M059J (cell line): ENCODE data around the gene PRDM11. TPM values are rescaled to one million over a fixed set of nuclear protein-coding genes. Genes with fewer than 3 reads are reported as not detected.

Experiments
- DNase-seq: peaks from one replicate; pipeline ENCODE4 v3.0.0-alpha.2; 2012; ENCODE audit warnings: low read depth
- total RNA-seq: library from RNA; depleted of rRNA; stranded (reverse); fragments of >200 nt; shearing (Covaris generic); gene quantifications from 2 replicates; pipeline ENCODE4 v1.2.3, GENCODE V29; 2014

The PRDM11 gene
- total RNA-seq, 1 experiment from 2014 or later: 6.1 TPM

GRCh38 chr11:45209000-45209879 lies 62.8 kb downstream of the PRDM11 start:
- DNase-seq: no peak

GRCh38 chr11:45209891-45210699 lies 63.7 kb downstream of the PRDM11 start:
- no peak for DNase-seq

- DNase-seq: no peak
Measured at GRCh38 chr11:45210846-45211245, 64.4 kb downstream of the PRDM11 start.

GRCh38 chr11:45211732-45212131 lies 65.3 kb downstream of the PRDM11 start:
- DNase-seq: no peak

GRCh38 chr11:45212566-45213315 lies 66.3 kb downstream of the PRDM11 start:
- no peak for DNase-seq

- no peak for DNase-seq
Measured at GRCh38 chr11:45213316-45213665, 66.9 kb downstream of the PRDM11 start.

DNA sequence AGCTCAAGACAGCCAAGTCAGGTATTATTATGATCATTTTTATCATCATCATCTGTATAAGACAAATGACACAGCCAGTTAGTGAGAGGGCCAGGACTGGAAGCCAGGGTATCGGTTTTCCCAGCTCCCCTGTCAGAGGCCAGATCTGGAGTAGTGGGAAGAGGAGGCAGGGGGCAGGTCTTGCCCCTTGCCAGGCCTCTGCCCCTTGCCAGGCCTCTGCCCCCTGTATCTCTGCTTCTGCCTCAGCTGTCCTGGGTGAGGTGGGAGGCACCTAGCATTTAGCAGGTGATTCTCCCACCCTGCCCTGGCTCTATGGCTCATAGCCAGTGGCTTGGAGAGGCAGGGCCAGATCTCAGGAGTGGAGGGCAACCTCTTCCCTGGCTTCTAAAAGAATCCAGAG lies 67.3 kb downstream of the PRDM11 start:
- no peak for DNase-seq

- DNase-seq: no peak
Measured at GRCh38 chr11:45215098-45215865, 68.8 kb downstream of the PRDM11 start.

- DNase-seq: no peak
Measured at GRCh38 chr11:45216031-45216430, 69.6 kb downstream of the PRDM11 start.

DNA sequence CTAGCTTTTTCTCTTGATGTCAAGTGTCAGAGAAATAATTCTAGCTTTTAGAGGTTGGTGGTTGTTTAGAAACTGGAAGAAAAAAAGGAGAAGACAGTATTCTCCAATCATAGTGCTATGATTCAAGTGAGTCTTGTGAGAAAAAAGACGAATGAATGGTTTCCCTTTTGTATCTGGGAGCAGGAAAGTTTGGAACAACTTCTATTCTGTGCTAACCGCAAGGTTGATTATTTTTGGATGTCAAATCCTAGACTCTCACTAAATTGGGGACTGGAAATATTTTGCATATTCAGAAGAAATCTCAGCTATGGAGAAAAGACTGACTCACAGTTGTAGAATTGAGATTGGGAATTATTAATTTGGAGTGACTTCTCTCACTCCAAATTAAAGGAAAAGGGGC lies 70.5 kb downstream of the PRDM11 start:
- DNase-seq: no peak

GRCh38 chr11:45217991-45218390 lies 71.6 kb downstream of the PRDM11 start:
- no peak for DNase-seq

GRCh38 chr11:45218705-45219104 lies 72.3 kb downstream of the PRDM11 start:
- DNase-seq: no peak

GRCh38 chr11:45219411-45219810 lies 73.0 kb downstream of the PRDM11 start:
- DNase-seq: no peak

- no peak for DNase-seq
Measured at GRCh38 chr11:45223496-45223895, 77.1 kb downstream of the PRDM11 start.

DNA sequence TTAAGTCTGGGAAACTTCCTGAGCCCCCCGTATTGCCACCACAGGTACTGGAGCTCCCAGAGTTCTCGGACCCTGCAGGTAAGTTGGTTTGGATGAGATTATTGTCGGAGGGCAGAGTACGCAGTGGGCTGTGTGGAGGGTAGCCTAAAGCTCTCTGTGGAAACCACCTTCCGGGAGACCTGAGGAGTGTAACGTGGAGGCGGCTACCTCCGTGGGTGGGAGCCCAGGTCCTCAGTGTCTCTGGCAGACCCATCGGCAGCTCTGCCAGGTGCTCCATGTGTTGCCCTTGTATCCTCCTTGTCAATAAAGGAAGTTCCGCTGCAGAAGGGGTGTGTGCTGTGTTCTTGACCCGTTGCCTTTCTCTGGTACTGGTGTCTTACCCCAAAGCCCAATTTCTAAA lies 78.3 kb downstream of the PRDM11 start:
- no peak for DNase-seq

DNA sequence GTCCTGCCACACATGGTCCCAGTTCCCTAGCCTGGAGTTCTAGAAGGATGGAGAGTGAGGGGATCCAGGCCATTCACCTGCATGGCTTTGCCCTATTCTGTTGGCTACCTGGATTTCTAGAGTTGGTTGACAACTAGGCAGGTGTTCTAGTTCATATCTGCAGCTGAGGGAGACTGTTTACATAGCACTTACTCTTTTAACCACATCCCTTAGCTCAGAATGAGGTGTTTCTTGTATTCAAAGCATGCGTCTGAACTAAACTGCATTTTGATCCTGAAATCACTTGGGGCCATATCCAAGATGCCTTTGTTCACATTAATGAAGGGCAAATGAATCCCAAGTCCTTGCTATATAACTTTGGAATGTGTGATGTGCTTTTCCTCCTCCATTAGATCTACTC lies 78.8 kb downstream of the PRDM11 start:
- DNase-seq: no peak

DNA sequence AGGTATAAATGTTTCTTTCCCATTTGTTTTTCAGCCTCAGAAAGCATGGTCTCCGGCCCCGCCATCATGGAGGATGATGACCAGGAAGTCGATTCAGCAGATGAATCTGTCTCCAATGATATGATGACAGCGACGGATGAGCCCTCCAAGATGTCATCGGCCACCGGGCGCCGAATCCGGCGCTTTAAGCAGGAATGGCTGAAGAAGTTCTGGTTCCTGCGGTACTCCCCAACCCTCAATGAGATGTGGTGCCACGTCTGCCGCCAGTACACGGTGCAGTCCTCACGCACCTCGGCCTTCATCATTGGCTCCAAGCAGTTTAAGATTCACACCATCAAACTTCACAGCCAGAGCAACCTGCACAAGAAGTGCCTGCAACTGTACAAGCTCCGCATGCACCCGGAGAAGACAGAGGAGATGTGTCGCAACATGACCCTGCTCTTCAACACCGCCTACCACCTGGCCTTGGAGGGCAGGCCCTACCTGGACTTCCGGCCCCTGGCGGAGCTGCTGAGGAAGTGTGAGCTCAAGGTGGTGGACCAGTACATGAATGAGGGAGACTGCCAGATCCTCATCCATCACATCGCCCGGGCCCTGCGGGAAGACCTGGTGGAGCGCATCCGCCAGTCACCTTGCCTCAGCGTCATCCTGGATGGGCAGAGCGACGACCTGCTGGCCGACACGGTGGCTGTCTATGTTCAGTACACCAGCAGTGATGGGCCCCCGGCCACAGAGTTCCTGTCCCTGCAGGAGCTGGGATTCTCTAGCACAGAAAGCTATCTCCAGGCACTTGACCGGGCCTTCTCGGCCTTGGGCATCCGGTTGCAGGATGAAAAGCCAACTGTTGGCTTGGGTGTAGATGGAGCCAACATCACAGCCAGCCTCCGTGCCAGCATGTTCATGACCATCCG lies 79.8 kb downstream of the PRDM11 start:
- DNase-seq: no peak

DNA sequence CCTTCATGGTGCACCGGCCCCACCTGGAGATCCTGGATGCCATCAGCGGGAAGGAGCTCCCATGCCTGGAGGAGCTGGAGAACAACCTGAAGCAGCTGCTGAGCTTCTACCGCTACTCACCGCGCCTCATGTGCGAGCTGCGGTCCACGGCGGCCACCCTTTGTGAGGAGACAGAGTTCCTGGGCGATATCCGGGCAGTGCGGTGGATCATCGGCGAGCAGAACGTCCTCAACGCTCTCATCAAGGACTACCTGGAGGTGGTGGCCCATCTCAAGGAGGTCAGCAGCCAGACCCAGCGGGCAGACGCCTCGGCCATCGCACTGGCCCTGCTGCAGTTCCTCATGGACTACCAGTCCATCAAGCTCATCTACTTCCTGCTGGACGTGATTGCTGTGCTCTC lies 80.5 kb downstream of the PRDM11 start:
- DNase-seq: no peak

GRCh38 chr11:45227836-45228235 lies 81.4 kb downstream of the PRDM11 start:
- no peak for DNase-seq

DNA sequence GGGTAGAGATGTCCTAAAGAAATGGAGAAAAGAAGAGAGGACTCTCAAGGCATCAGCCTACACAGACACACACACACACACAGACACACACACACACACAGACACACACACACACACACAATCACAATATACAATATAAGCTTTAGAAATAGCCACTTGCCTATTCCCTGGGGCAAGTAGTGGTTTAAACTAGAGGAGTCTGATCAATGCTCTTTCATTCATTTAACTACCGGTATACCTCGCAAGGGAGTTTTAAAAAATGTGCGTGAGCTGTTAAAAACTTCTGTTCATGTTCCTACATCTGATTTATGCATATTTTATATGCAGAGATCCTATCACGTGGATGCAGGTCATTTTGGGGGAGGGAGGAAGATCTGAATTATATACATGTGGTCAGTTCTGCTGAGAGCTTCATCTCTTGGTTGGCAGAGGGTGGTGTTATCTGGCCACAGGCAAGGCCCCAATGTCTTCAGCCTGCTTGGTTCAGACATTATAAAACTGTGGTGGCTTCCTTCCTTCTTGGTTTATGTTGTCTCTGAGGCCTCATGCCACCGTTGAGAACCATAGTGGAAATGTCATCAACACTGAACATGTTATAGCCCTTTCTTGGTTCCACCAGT lies 83.1 kb downstream of the PRDM11 start:
- DNase-seq: no peak
